Body of pancreas (tissue), 4 donors: ENCODE measurements around the gene PFDN2. TPM values are rescaled to one million over a fixed set of nuclear protein-coding genes. Genes with fewer than 3 reads are reported as not detected.

Experiments
- ATAC-seq: fragments of 150-250 bp; one replicate; pipeline ENCODE4 v1.9.1; 2016
- DNase-seq, 4 donors: peaks; one replicate each; pipeline ENCODE4 v3.0.0-alpha.2; 2019
- H3K27ac ChIP-seq, 4 donors: fragments of 200-600 bp; sonication (generic); 1 replicate in 3 of 4; 2 replicates in 1 of 4; pipeline versions ENCODE4 v1.5.1 to v1.6.1; 2016 to 2019; ENCODE audit warnings: mild to moderate bottlenecking in 1 of 4, mixed read lengths in 1 of 4, moderate library complexity in 1 of 4
- H3K27me3 ChIP-seq, 2 donors: fragments of 200-600 bp; sonication (generic); one replicate each; pipeline ENCODE4 v1.6.0; 2016; ENCODE audit warnings: mild to moderate bottlenecking in 1 of 2
- H3K36me3 ChIP-seq, 2 donors: fragments of 200-600 bp; sonication (generic); replicated peaks in 1 of 2; 2 replicates each; pipeline ENCODE4 v1.5.1; 2016; ENCODE audit warnings: low read depth in 2 of 2; ENCODE audit not compliant: insufficient read depth in 1 of 2
- H3K4me1 ChIP-seq: fragments of 200-600 bp; sonication (generic); one replicate; pipeline ENCODE4 v1.6.0; 2016
- H3K4me3 ChIP-seq, 2 donors: fragments of 200-600 bp; sonication (generic); 1 replicate in 1 of 2; 2 replicates in 1 of 2; pipeline ENCODE4 v1.5.1; 2016 to 2019
- H3K9me3 ChIP-seq, 3 donors: fragments of 200-600 bp; sonication (generic); 1 replicate in 2 of 3; 2 replicates in 1 of 3; pipeline ENCODE4 v1.5.1; 2016
- CTCF ChIP-seq, 7 experiments: fragments of 450-650 bp in 4 of 7; fragments of 200-600 bp in 3 of 7; sonication (generic) in 3 of 7; IDR thresholded peaks; one replicate each; pipeline ENCODE4 v1.5.1; 2016 to 2019; ENCODE audit warnings: antibody characterized with exemption in 7 of 7
- POLR2A ChIP-seq, 3 donors: fragments of 450-650 bp; IDR thresholded peaks; one replicate each; pipeline ENCODE4 v1.6.1; 2016; ENCODE audit warnings: antibody characterized with exemption in 3 of 3, mild to moderate bottlenecking in 2 of 3
- WGBS, 2 donors: methylation state at CpG; one replicate each; pipeline ENCODE4 v1.1.5; 2017; 5-methylcytosine and 5-hydroxymethylcytosine counted together
- intact Hi-C: fragments of 100-400 bp; cut with DNase I; formaldehyde crosslinking; loops from one replicate; pipeline ENCODE4 v1.15.1; 2023
- total RNA-seq, 2 donors: library from RNA; depleted of rRNA; stranded (reverse); fragments of >200 nt; gene quantifications; one replicate each; pipeline ENCODE4 v1.1.0, GENCODE V29; 2016

The PFDN2 gene
- total RNA-seq, 2 donors from 2014 or later: 29.6 to 54.7 TPM

DNA sequence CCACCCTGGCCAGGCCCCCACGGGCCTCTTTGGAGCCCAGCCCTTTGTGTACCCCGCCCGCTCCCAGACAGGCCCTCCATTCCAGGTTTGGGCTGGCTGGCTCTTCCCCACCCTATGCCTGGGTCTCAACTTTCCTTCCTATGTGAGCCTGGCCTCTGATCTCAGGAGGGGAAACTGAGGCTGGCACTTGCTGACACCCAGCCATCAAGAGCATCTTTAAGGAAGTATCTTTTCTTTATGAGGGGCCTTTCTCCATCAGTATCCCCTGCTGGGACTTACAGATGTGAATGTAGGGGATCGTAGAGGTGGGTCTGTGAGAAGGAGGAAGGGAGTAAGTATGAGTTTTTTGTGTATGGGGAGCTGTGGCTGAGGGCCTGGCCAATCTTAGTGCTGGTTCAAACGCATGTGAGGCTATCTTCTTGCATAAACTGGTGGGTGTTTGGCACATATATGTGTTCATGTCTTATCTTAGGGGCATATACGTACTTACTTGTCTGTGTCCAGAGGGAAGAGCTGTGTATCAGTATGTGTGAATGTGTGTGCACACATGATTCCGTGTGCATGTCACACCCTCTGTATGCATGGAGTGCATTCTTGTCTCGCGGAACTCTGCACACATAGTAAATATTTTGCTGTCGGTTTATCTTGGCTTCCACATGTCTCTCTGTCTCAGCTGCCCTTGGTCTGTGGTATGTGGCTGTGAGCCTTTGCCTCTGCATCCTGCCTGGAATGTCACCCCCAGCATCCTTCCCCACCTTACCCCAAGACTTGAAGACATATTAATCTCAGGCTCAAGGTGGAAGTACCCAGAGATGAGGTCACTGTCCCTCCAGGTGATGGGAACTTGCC lies 33.9 kb downstream of the PFDN2 start:
- intact Hi-C loops: no loop called here
- DNase-seq: no peak
- no peaks in the 10 kb centered on the region for H3K36me3 ChIP-seq
- H3K4me1 ChIP-seq: peaks cover 63% of the 10 kb centered on the region
- H3K27me3 ChIP-seq: no peaks in the 10 kb centered on the region
- no peak for ATAC-seq
- H3K27ac ChIP-seq: peak overlapping the region; percentile 70 to 84 (median 82)
- H3K9me3 ChIP-seq: no peaks in the 10 kb centered on the region
- 44 to 47% methylated on average over 9 to 10 of the region's 10 CpGs for WGBS, 2 donors
- H3K4me3 ChIP-seq: no peak overlapping the region
- TF ChIP-seq CTCF (IDR thresholded peaks at IDR 0.05) (no peak), POLR2A (IDR thresholded peaks at IDR 0.05) (no peak)

DNA sequence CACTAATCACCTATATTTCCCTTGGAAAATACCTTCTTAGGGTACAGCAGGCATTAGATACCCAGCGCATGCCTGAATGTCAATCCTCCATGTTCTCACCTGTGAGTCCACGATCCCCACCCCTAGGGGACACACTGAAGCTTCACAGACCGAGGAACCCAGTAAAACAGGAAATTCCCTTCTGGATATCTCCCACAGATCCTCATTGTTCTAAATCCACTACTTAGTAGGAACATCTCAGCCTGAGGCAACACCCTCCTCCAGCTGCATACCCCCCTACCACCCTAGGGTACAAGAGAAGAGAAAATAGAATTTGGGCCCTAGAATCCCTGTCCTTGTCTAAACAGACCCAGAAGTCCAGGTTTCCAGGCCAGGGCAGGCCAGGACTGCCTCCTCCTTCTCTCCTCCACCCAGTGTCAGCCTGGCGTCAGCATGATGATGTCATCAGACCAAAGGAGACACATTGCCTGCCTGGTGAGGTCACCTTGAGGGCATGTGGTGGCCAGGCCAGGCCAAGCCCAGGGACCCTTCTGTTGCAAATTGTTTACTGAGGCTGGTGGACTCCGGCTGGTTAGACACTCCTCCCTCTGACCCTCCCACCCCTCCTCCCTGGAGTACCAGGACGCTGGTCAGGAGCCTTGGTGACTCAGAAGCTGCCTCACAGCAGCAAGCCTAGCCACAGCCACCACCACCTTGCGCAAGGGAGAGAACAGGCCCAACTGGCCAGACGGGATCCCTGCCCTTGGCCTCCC lies 34.7 kb downstream of the PFDN2 start:
- Histone ChIP-seq H3K4me3 (no peak overlapping the region), H3K36me3 (no peaks in the 10 kb centered on the region), H3K4me1 (peaks cover 55% of the 10 kb centered on the region), H3K27me3 (no peaks in the 10 kb centered on the region), H3K9me3 (no peaks in the 10 kb centered on the region), H3K27ac (peak overlapping the region; percentile 70 to 84 (median 82))
- TF ChIP-seq POLR2A (IDR thresholded peaks at IDR 0.05) (no peak), CTCF (IDR thresholded peaks at IDR 0.05) (no peak)
- ATAC-seq (peak; percentile 93), DNase-seq (peak; percentile 86 to 98 (median 91))
- intact Hi-C loops: no loop called here
- WGBS, 2 donors: 47 to 80% methylated on average over 3 to 8 of the region's 8 CpGs

DNA sequence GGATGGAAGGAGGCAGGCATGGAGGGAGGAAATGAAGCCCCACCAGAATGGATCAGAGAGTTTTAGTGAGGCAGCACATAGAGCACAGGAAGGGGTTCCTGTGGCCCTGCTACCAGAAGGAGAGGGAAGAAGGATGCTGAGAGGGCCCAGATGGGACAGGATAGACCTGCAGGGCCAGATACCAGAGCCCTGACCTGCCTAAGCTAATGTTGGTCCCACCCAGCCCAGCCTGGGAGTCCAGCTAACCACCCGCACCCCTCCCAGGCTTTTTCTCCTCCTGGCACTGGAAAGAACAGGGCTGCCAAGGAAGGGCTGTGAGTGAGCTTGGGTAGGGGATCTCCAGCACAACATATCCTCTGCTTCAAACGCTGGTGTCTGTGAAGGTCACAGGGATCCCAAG lies 35.4 kb downstream of the PFDN2 start:
- H3K27ac ChIP-seq: peak overlapping the region; percentile 70 to 84 (median 82)
- H3K4me1 ChIP-seq: peaks cover 48% of the 10 kb centered on the region
- no peak for ATAC-seq

DNA sequence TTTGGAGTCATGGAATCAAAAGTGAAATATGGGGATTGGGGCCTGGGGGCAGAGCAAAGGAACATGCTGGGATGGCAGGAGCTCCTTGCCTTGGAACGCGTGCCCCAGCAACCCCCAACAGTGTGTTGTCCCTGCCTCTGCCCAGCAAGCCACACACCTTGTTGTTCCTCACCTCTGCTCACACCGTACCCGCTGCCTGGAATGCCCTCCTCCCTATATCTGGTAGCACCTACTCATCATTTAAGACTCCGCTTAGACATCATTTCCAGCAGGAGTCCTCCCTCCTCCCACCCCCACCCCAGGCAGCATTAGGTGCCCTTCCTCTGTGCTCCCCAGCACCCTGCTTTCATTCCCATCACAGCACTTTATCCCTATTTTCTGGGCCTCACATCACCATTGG lies 36.3 kb downstream of the PFDN2 start:
- H3K27me3 ChIP-seq: no peaks in the 10 kb centered on the region
- intact Hi-C loops: no loop called here
- H3K27ac ChIP-seq: no peak overlapping the region
- no peak for ATAC-seq
- no peaks in the 10 kb centered on the region for H3K9me3 ChIP-seq
- no peaks in the 10 kb centered on the region for H3K36me3 ChIP-seq
- TF ChIP-seq POLR2A (IDR thresholded peaks at IDR 0.05) (no peak), CTCF (IDR thresholded peaks at IDR 0.05) (no peak)
- no peak overlapping the region for H3K4me3 ChIP-seq
- 80% methylated on average over 5 of the region's 5 CpGs for WGBS, 2 donors
- DNase-seq: no peak
- H3K4me1 ChIP-seq: peaks cover 39% of the 10 kb centered on the region

More for the DNA sequence above, 35.4 kb downstream of the PFDN2 start:
- Histone ChIP-seq H3K4me3 (no peak overlapping the region), H3K27me3 (no peaks in the 10 kb centered on the region), H3K36me3 (no peaks in the 10 kb centered on the region), H3K9me3 (no peaks in the 10 kb centered on the region)
- DNase-seq: no peak
- no peak for TF ChIP-seq CTCF (IDR thresholded peaks at IDR 0.05)
- TF ChIP-seq POLR2A (IDR thresholded peaks at IDR 0.05): no peak
- WGBS, 2 donors: 59 to 64% methylated on average over 2 of the region's 2 CpGs
- intact Hi-C loops: no loop called here
